ENCODE measurements around the gene GALNT15.

GALNT15 gene

GRCh38 chr3:16171009-16171408, 3.5 kb upstream of the GALNT15 start:
- DNase-seq, result no peak

- DNase-seq, result no peak
Observed at GRCh38 chr3:16171825-16172224, 2.7 kb upstream of the GALNT15 start.

GRCh38 chr3:16173283-16174025, 1.0 kb upstream of the GALNT15 start:
- no peak for DNase-seq

- no peak for DNase-seq
Observed at GRCh38 chr3:16174026-16174355, 489 bp upstream of the GALNT15 start.

GRCh38 chr3:16174976-16175901, 759 bp downstream of the GALNT15 start:
- no peak for DNase-seq

- no peak for DNase-seq
Observed at GRCh38 chr3:16176391-16177030, 2.0 kb downstream of the GALNT15 start.

- DNase-seq, result no peak
Observed at GRCh38 chr3:16177382-16177781, 2.9 kb downstream of the GALNT15 start.

- DNase-seq, result peak; percentile 47
Observed at GRCh38 chr3:16177962-16178627, 3.6 kb downstream of the GALNT15 start.

GRCh38 chr3:16178628-16178988, 4.1 kb downstream of the GALNT15 start:
- DNase-seq, result no peak

- DNase-seq, result no peak
Observed at GRCh38 chr3:16179261-16179660, 4.8 kb downstream of the GALNT15 start.

- DNase-seq, result no peak
Observed at GRCh38 chr3:16179771-16180736, 5.6 kb downstream of the GALNT15 start.

GRCh38 chr3:16180737-16181134, 6.3 kb downstream of the GALNT15 start:
- no peak for DNase-seq

- no peak for DNase-seq
Observed at GRCh38 chr3:16181361-16181760, 6.9 kb downstream of the GALNT15 start.

GRCh38 chr3:16182183-16182582, 7.7 kb downstream of the GALNT15 start:
- DNase-seq, result no peak

- DNase-seq, result no peak
Observed at GRCh38 chr3:16182612-16183011, 8.1 kb downstream of the GALNT15 start.

GRCh38 chr3:16183082-16183481, 8.6 kb downstream of the GALNT15 start:
- no peak for DNase-seq

GRCh38 chr3:16183601-16184270, 9.3 kb downstream of the GALNT15 start:
- DNase-seq, result no peak

- no peak for DNase-seq
Observed at GRCh38 chr3:16186086-16186485, 11.6 kb downstream of the GALNT15 start.

GRCh38 chr3:16186565-16186964, 12.1 kb downstream of the GALNT15 start:
- DNase-seq, result no peak

- no peak for DNase-seq
Observed at GRCh38 chr3:16187213-16187790, 12.8 kb downstream of the GALNT15 start.

GRCh38 chr3:16188071-16188470, 13.6 kb downstream of the GALNT15 start:
- no peak for DNase-seq
